Fibroblast of mammary gland (primary cell): ENCODE results near the gene KRTAP1-3.

ENCODE experiments used
- DNase-seq: peaks from one replicate; pipeline ENCODE4 v3.0.0-alpha.2; 2010; ENCODE audit warnings: low read depth
- H3K4me3 ChIP-seq: 2 replicates; pipeline ENCODE4 v1.5.1; 2011; ENCODE audit warnings: low read depth, mild to moderate bottlenecking, low read length, moderate library complexity; ENCODE audit not compliant: control insufficient read depth
- CTCF ChIP-seq: conservative IDR thresholded peaks from 2 replicates; pipeline ENCODE4 v1.5.1; 2011; ENCODE audit warnings: low read depth, low read length, inconsistent platforms; ENCODE audit not compliant: control insufficient read depth, insufficient read depth

KRTAP1-3 gene

DNA sequence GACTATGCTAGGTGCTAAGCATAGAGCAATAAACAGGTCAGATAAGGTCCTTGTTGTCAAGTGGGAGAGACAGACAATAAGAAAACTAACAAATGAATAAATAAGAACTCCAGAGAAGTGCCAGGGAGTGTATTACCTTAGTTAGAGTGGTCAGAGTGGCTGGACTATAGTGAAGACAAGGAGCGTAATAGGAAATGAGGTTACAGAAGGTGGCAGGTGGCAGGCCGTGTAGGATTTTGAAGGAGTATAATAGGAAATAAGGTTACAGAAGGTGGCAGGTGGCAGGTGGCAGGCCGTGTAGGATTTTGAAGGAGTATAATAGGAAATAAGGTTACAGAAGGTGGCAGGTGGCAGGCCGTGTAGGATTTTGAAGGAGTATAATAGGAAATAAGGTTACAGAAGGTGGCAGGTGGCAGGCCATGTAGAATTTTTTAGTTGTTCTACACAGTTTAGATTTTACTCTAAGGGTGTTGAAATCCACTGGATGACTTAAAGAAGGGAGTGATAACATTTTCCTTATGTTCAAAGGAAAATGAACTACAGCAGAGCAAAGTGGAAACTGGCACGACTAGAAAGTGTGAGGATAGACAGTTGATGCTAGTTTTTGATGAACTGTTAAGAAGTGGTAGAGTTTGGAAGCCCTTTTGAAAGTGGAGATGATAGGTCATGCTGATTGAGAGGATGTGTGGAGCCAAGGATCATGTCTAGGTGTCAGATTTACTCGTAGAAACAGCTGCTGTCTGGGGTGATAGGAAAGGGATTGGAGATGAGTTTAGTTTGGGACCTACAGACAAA, 22.2 kb downstream of the KRTAP1-3 start:
- no peak for TF ChIP-seq CTCF
- no peak overlapping the region for H3K4me3 ChIP-seq
- DNase-seq, result no peak

- no peak for DNase-seq
- H3K4me3 ChIP-seq, result no peak overlapping the region
- TF ChIP-seq CTCF, result no peak
These were observed 24.2 kb downstream of the KRTAP1-3 start for GRCh38 chr17:41010441-41010840.

GRCh38 chr17:41009936-41010335, 24.7 kb downstream of the KRTAP1-3 start:
- H3K4me3 ChIP-seq, result no peak overlapping the region
- no peak for TF ChIP-seq CTCF
- no peak for DNase-seq

DNA sequence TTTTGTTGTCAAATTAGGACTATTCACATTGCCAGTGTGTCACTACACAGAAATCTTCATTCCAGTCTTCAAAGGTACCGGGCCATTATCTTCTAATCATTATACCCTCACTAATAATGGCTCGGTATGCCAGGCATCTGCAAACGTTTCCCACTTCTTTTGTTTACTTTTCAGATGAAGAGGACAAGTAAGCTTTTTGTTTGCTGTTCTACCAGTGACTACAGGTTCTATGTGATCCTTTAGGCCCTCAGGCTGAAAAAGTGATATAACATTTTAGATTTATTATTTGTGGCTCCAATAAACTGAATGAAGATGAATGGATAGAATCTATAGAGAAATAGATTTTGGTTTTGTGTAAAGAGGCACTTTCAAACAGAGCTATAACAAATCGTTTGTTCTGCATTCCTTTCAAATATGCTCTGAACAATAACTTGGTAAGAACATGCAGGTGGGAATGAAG, 25.3 kb downstream of the KRTAP1-3 start:
- H3K4me3 ChIP-seq, result no peak overlapping the region
- DNase-seq, result no peak
- no peak for TF ChIP-seq CTCF

GRCh38 chr17:41008811-41009210, 25.9 kb downstream of the KRTAP1-3 start, which contains the start of gene KRTAP3-1:
TSS of gene KRTAP3-1 (minus strand) at chr17:41009128. CDS start at chr17:41009074, 54 bp downstream.
- TF ChIP-seq CTCF, result no peak
- no peak for DNase-seq
- no peak within 1 kb of the TSS for H3K4me3 ChIP-seq

- no peak for TF ChIP-seq CTCF
- no peak for DNase-seq
- no peak overlapping the region for H3K4me3 ChIP-seq
These were observed 30.3 kb downstream of the KRTAP1-3 start for GRCh38 chr17:41004397-41004796.
